HUDEP-2 (cell line): ENCODE data around the gene STAC.
"Not testable (repeated sequence)": the region's sequence is repeated elsewhere in the genome, so short reads cannot be mapped to it uniquely, and the experiment has no call there.

ENCODE experiments used
- DNase-seq, 76 experiments: peaks; one replicate each; lab custom pipeline; 2025; ENCODE audit not compliant: unreplicated experiment in 76 of 76; lab: John Stamatoyannopoulos, UW

Gene STAC

GRCh38 chr3:36476286-36476942, 96.1 kb downstream of the STAC start:
- no peak for DNase-seq

GRCh38 chr3:36477655-36478054, 97.4 kb downstream of the STAC start:
- no peak for DNase-seq

GRCh38 chr3:36480911-36481648, 100.8 kb downstream of the STAC start:
- no peak for DNase-seq

GRCh38 chr3:36482256-36482655, 102.0 kb downstream of the STAC start:
- no peak for DNase-seq

- DNase-seq = no peak
These were observed 102.6 kb downstream of the STAC start for GRCh38 chr3:36482880-36483279.

GRCh38 chr3:36483709-36484108, 103.4 kb downstream of the STAC start:
- no peak for DNase-seq

- no peak for DNase-seq
These were observed 104.1 kb downstream of the STAC start for GRCh38 chr3:36484386-36484785.

- DNase-seq = no peak
These were observed 105.9 kb downstream of the STAC start for GRCh38 chr3:36486009-36486795.

GRCh38 chr3:36487616-36488015, 107.3 kb downstream of the STAC start:
- DNase-seq = no peak

- no peak for DNase-seq
These were observed 107.9 kb downstream of the STAC start for GRCh38 chr3:36488077-36488789.

GRCh38 chr3:36489101-36489500, 108.8 kb downstream of the STAC start:
- DNase-seq = no peak

GRCh38 chr3:36489679-36490425, 109.5 kb downstream of the STAC start:
- no peak for DNase-seq

- no peak for DNase-seq
These were observed 112.7 kb downstream of the STAC start for GRCh38 chr3:36493051-36493450.

GRCh38 chr3:36494461-36495109, 114.3 kb downstream of the STAC start:
- DNase-seq = no peak

GRCh38 chr3:36496684-36497633, 116.7 kb downstream of the STAC start:
- DNase-seq = no peak

- DNase-seq = not testable (repeated sequence)
These were observed 119.7 kb downstream of the STAC start for GRCh38 chr3:36500053-36500452.

GRCh38 chr3:36501616-36502015, 121.3 kb downstream of the STAC start:
- no peak for DNase-seq

GRCh38 chr3:36505393-36505792, 125.1 kb downstream of the STAC start:
- no peak for DNase-seq
